Activated CD4-positive, CD25-positive, alpha-beta regulatory T cell (primary cell): Measurements from ENCODE around the gene SGK1.

ENCODE experiments used
- DNase-seq, 4 experiments: peaks; one replicate each; lab custom pipeline; 2025; lab: John Stamatoyannopoulos, UW

The SGK1 gene

GRCh38 chr6:134169871-134170486 is 147.9 kb downstream of the SGK1 start:
- no peak for DNase-seq

- DNase-seq: no peak
These were observed 149.2 kb downstream of the SGK1 start for GRCh38 chr6:134168590-134169208.

- DNase-seq: no peak
These were observed 151.2 kb downstream of the SGK1 start for GRCh38 chr6:134166511-134167261.

GRCh38 chr6:134165561-134166201 is 152.2 kb downstream of the SGK1 start:
- DNase-seq: no peak

- no peak for DNase-seq
These were observed 153.6 kb downstream of the SGK1 start for GRCh38 chr6:134164300-134164699.

- no peak for DNase-seq
These were observed 155.0 kb downstream of the SGK1 start for GRCh38 chr6:134162932-134163331.

GRCh38 chr6:134161041-134161440 is 156.9 kb downstream of the SGK1 start:
- no peak for DNase-seq

- DNase-seq: no peak
These were observed 165.0 kb downstream of the SGK1 start for GRCh38 chr6:134152767-134153485.

- no peak for DNase-seq
These were observed 169.3 kb downstream of the SGK1 start for GRCh38 chr6:134148566-134148965.

GRCh38 chr6:134147034-134147533 is 170.8 kb downstream of the SGK1 start:
- no peak for DNase-seq

GRCh38 chr6:134146268-134147033 is 171.5 kb downstream of the SGK1 start:
- DNase-seq: no peak

GRCh38 chr6:134145786-134146185 is 172.1 kb downstream of the SGK1 start:
- no peak for DNase-seq

GRCh38 chr6:134138226-134138975 is 179.5 kb downstream of the SGK1 start:
- no peak for DNase-seq

- no peak for DNase-seq
These were observed 183.3 kb downstream of the SGK1 start for GRCh38 chr6:134134654-134135053.

- DNase-seq: no peak
These were observed 185.3 kb downstream of the SGK1 start for GRCh38 chr6:134132494-134133141.

- no peak for DNase-seq
These were observed 186.3 kb downstream of the SGK1 start for GRCh38 chr6:134131530-134132139.

- no peak for DNase-seq
These were observed 189.8 kb downstream of the SGK1 start for GRCh38 chr6:134128146-134128545.

- DNase-seq: no peak
These were observed 194.2 kb downstream of the SGK1 start for GRCh38 chr6:134123666-134124208.

- DNase-seq: no peak
These were observed 195.1 kb downstream of the SGK1 start for GRCh38 chr6:134122775-134123174.
